ENCODE data around the gene IER5L.
"Not testable (repeated sequence)": the region's sequence is repeated elsewhere in the genome, so short reads cannot be mapped to it uniquely, and the experiment has no call there.

IER5L gene

GRCh38 chr9:129202613-129203555 lies 24.8 kb upstream of the IER5L start:
- peak; percentile 81 for DNase-seq

DNA sequence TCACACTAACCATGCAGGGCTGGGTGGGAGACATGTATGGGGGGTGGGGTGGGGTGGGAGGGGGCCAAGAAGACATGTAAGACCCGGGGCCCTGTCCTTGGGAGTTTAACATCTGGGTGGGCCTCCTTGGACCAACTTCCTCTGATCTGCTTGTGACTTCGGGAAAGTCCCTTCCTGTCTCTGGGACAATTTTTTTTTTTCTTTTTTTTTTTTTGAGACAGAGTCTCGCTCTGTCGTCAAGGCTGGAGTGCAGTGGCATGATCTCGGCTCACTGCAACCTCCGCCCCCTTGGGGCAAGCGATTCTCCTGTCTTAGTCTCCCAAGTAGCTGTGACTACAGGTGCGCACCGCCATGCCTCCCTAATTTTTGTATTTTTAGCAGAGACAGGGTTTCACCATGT lies 23.8 kb upstream of the IER5L start:
- no peak for DNase-seq

DNA sequence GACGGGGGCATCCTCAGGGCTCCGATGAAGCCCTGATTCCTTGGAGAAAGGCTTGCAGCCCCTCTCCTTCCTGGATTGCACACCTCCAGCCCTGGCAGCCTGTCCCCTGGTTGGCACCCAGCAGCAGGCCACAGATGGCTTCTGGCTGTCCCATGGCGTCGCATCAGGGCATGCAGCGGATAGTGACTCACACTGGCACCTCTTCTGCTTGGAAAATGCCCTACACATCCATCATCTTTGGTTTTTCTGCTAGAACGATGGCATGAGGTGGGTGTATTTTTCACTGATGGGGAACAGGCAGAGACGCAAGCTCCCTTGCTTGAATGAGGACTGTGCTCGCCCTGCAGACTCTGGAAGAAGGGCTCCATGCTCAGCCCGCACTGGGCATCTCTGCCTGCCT lies 23.2 kb upstream of the IER5L start:
- DNase-seq, result no peak

DNA sequence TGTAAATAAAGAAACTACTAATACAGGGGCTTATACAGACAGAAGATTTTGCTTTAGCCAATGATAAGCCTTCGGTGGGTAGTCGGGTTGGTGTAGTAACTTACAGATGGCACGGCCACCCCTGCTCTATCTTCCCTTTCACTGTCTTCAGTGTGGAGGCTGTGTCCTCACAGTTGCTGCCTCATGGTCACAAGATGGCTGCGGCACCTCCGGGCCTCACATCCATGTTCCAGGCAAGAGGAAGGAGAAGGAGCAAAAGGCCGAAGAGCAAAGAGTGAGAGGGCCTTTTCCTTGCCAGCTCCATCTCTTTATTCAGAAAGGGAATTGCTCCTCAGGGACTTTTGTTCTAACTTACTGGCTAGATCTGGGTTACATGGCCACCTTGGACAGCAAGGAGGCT lies 22.2 kb upstream of the IER5L start:
- DNase-seq, result no peak

GRCh38 chr9:129199044-129199435 lies 21.0 kb upstream of the IER5L start:
- DNase-seq, result no peak

- DNase-seq, result peak; percentile 75
Observed at GRCh38 chr9:129198319-129199043, 20.4 kb upstream of the IER5L start.

GRCh38 chr9:129197978-129198318 lies 19.9 kb upstream of the IER5L start:
- DNase-seq, result no peak

GRCh38 chr9:129197045-129197444 lies 19.0 kb upstream of the IER5L start:
- not testable (repeated sequence) for DNase-seq

- DNase-seq, result no peak
Observed at GRCh38 chr9:129195606-129196005, 17.5 kb upstream of the IER5L start.

- no peak for DNase-seq
Observed at GRCh38 chr9:129194221-129194620, 16.2 kb upstream of the IER5L start.

GRCh38 chr9:129193655-129194054 lies 15.6 kb upstream of the IER5L start:
- DNase-seq, result no peak

DNA sequence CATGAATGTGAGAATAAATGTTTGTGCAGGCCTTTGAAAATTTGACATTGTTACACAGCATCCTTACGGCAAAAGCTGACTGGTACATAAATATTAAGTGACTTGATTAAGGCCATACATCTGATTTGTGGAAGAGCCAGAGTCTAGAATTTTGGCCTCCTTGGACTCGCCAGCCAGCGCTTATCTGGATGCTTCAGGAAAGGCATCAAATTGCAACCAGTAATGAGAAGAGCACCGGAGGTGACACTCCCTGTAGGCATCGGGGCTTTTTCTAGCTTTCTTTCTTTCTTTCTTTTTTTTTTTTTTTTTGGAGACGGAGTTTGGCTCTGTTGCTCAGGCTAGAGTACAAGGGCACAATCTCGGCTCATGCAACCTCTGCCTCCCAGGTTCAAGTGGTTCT lies 13.2 kb upstream of the IER5L start:
- no peak for DNase-seq

DNA sequence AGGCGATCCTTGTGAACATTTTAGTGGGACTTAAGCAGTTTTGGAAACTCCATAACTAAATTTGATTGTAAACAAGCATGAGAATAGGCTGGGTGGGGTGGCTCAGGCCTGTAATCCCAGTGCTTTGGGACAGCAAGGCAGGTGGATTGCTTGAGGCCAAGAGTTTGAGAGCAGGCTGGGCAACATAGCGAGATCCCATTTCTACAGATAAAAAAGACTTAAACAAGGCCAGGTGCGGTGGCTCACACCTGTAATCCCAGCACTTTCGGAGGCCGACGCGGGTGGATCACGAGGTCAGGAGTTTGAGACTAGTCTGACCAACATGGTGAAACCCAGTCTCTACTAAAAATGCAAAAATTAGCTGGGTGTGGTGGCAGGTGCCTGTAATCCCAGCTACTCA lies 11.9 kb upstream of the IER5L start:
- DNase-seq, result not testable (repeated sequence)

- DNase-seq, result no peak
Observed at GRCh38 chr9:129187042-129187441, 9.0 kb upstream of the IER5L start.

- DNase-seq, result no peak
Observed at GRCh38 chr9:129185991-129186390, 7.9 kb upstream of the IER5L start.

DNA sequence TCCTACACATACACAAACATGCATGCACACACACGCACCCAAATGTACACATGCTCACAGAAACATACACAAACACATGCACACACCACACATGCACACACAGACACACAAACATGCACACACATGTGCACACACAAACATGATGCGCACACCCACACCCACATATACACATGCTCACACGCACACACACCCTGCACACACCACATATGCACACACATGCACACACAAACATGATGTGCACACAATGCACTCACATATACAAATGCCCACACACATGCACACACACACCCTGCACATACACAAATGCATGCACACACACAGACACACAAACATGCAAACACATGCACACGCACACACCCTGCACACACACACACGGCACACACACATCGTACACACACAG lies 7.3 kb upstream of the IER5L start:
- DNase-seq, result no peak

DNA sequence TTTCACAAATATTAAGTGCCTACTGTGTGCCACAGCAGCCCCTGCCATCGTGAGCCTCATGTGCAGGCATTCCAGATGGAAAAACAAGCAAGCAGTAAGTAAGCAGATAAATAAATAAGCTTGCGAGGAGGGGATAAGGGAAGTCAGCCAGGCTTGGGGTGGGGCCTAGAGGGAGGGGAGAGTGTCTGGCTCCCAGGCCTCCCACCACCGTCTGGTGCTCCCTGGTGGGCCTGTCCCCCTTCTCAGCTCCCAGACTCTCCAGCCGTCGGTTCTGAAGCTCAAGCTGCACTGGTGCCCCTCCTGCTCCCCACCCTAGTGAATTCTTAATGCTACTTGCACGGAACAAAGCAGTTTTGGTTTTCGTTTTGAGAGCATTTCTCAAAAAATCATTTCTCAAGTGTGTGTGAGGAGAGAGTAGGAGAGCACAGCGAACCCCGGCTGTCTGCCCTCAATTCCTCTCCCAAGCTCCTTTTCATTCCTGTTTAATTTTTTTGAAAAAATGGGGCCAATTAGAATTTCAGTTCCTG lies 6.6 kb upstream of the IER5L start:
- DNase-seq, result no peak

- DNase-seq, result no peak
Observed at GRCh38 chr9:129184219-129184524, 6.1 kb upstream of the IER5L start.

- DNase-seq, result no peak
Observed at GRCh38 chr9:129183495-129184218, 5.6 kb upstream of the IER5L start.

DNA sequence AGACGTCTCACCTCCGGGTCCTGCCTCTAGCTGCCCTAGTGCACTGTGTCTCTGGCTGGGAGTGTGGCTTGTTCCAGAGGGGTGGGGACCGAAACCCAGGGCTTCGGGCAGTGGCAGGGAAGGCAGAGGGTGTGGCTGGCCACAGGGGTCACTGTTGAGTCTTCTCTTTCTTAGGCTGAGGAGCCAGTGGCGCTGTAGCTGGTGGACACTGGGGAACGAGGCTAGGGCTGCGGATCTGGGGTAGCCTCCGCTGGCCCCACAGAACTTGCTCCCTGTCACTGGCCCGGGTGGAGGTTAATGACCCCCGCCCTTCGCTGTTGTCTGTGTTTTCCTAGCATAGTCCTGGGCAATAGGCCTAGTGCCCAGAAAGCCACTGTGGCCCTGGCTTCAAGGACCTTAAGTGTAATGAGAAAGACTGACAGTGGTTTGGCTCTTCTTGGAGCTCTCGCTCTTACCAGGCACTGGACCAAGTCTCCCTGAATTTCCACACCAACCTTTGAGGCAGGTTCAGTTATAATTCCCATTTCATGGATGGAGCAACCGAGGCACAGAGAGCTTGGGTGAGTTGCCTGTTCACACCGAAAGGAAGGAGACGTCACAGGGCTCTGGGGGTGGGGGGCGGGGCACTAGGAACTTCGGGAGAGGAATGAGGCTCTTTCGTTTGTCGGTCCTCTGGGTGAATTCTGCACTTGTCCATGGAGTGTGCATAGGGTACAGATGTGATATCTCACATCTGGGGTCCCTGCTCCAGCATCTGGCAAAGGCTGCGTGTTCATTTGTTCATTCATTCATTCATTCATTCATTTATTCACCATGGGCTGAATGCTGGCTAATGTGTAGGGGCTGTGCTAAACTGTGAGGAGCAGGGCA lies 4.8 kb upstream of the IER5L start:
- peak; percentile 89 for DNase-seq

GRCh38 chr9:129182122-129182521 lies 4.1 kb upstream of the IER5L start:
- no peak for DNase-seq

DNA sequence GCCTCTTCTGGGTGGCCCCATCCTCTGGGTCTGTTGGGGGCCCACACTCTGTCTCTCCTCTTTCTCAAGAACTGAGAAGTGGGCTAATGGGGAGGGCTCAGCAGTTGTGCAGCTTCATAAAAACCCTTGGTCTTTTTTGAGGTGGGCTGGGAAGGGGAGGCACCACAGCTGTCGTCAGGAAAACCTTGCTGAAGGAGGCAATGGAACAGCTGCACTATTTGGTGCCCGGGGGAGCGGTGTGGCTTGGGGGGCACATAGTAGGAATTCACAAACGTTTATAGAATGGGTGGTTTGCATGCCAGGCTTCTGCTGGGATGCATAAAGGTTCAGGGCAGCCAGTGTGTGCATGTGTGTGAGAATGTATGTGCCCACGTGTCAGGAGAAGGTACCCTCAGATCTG lies 3.2 kb upstream of the IER5L start:
- no peak for DNase-seq

Measured in islet precursor cell (in vitro differentiated cells).